K562 (cell line): Measurements from ENCODE around the gene GPR142. TPM values are rescaled to one million over a fixed set of nuclear protein-coding genes. Genes with fewer than 3 reads are reported as not detected.
A peak's percentile ranks its signal among the peaks of the same experiment; 100 is the strongest.

ENCODE experiments used
- CCAR2 ChIP-seq: fragments of 200-400 bp; formaldehyde crosslinking; IDR thresholded peaks from 2 replicates; pipeline ENCODE4 v1.6.1; 2017; ENCODE audit warnings: mild to moderate bottlenecking, low read depth, low read length
- CEBPB ChIP-seq: fragments of 450-650 bp; IDR thresholded peaks from 2 replicates; pipeline ENCODE4 v1.6.1; 2016; ENCODE audit warnings: missing genetic modification characterization, missing compliant biosample characterization
- CUX1 ChIP-seq: fragments of 200-800 bp; sonication (Bioruptor generic); IDR thresholded peaks from 2 replicates; pipeline ENCODE4 v1.6.1; 2016; ENCODE audit warnings: missing genetic modification characterization, missing compliant biosample characterization
- DLX4 ChIP-seq: fragments of 250-450 bp; sonication (Bioruptor Pico); IDR thresholded peaks from 2 replicates; pipeline ENCODE4 v1.6.1; 2021; ENCODE audit warnings: mild to moderate bottlenecking
- HIVEP1 ChIP-seq: fragments of 250-450 bp; sonication (Bioruptor Pico); IDR thresholded peaks from 2 replicates; pipeline ENCODE4 v1.4.0; 2020; ENCODE audit warnings: mild to moderate bottlenecking
- MECOM ChIP-seq: fragments of 250-450 bp; sonication (Bioruptor Pico); IDR thresholded peaks from 2 replicates; pipeline ENCODE4 v1.8.0; 2022; ENCODE audit warnings: inconsistent platforms
- NR2C2 ChIP-seq, 2 experiments: fragments of 200-800 bp in 1 of 2; sonication (Bioruptor generic) in 1 of 2; sonication (generic) in 1 of 2; formaldehyde crosslinking in 1 of 2; IDR thresholded peaks; 2 replicates each; pipeline versions ENCODE4 v1.6.1 to v1.8.0; 2016 to 2022; ENCODE audit warnings: mild to moderate bottlenecking in 1 of 2, missing compliant biosample characterization in 1 of 2, missing genetic modification characterization in 1 of 2, missing genetic modification reagents in 1 of 2
- PRDM10 ChIP-seq: fragments of 450-650 bp; IDR thresholded peaks from 2 replicates; pipeline ENCODE4 v1.6.1; 2018; ENCODE audit not compliant: partially characterized antibody
- SNAPC5 ChIP-seq: fragments of 250-450 bp; sonication (Bioruptor Pico); IDR thresholded peaks from 2 replicates; pipeline ENCODE4 v1.8.0; 2021; ENCODE audit warnings: moderate library complexity, mild to moderate bottlenecking, inconsistent platforms
- TFAP4 ChIP-seq: sonication (generic); formaldehyde crosslinking; IDR thresholded peaks from 2 replicates; pipeline ENCODE4 v1.8.0; 2022; ENCODE audit warnings: missing genetic modification reagents, mild to moderate bottlenecking, moderate library complexity, borderline replicate concordance
- XRCC4 ChIP-seq: IDR thresholded peaks from one replicate; pipeline ENCODE4 v1.6.1; 2011; ENCODE audit not compliant: insufficient read depth, insufficient read length; ENCODE audit errors: extremely low read depth
- ZBTB7A ChIP-seq: IDR thresholded peaks from 2 replicates; pipeline ENCODE4 v1.6.1; 2011; ENCODE audit warnings: low read depth, mild to moderate bottlenecking, low read length, moderate library complexity, borderline replicate concordance; ENCODE audit not compliant: control insufficient read depth
- ZNF263 ChIP-seq: sonication (generic); formaldehyde crosslinking; IDR thresholded peaks from 2 replicates; pipeline ENCODE4 v1.8.0; 2022; ENCODE audit warnings: mild to moderate bottlenecking, missing genetic modification reagents, borderline replicate concordance
- ZNF316 ChIP-seq: fragments of 450-650 bp; IDR thresholded peaks from 2 replicates; pipeline ENCODE4 v1.6.1; 2016
- polyA plus RNA-seq, 8 experiments: library from polyadenylated mRNA; depleted of rRNA in 4 of 8; stranded (reverse) in 5 of 8; unstranded in 3 of 8; fragments of >200 nt; fragmentation: Nextera tagmentation in 2 of 8; fragmentation: Illumina TruSeq in 1 of 8; extraction: Ambion mirVana in 2 of 8; extraction: Trizol in 1 of 8; gene quantifications; 2 replicates each; pipeline versions ENCODE4 v1.2.1 to v1.2.3, GENCODE V29; 2011 to 2014; ENCODE audit warnings: inconsistent platforms in 1 of 8, missing spikeins in 1 of 8
- total RNA-seq, 7 experiments: library from RNA; depleted of rRNA in 6 of 7; stranded (reverse); fragments of >200 nt in 6 of 7; fragmentation: Illumina TruSeq in 2 of 7; extraction: Trizol in 2 of 7; gene quantifications; 2 replicates each; pipeline versions ENCODE4 v1.2.1 to v1.2.3, GENCODE V29; 2011 to 2021; ENCODE audit warnings: low replicate concordance in 1 of 7

GPR142 gene
- total and polyA plus RNA-seq, 9 of the 15 experiments (the other 6 are each of a cell fraction or from before 2014, with no cell fraction given), result not detected

- peak; percentile 61; the same call in 1 of the 2 replicates for TF ChIP-seq TFAP4
- TF ChIP-seq ZNF316, result no peak
- TF ChIP-seq CEBPB (tag), result no peak
- no peak for TF ChIP-seq SNAPC5 (CRISPR knock-in tag)
- TF ChIP-seq NR2C2 (CRISPR knock-in tag; IDR thresholded peaks at IDR 0.05), result no peak
- peak; percentile 19; the same call in 1 of the 2 replicates for TF ChIP-seq NR2C2 (tag; IDR thresholded peaks at IDR 0.05)
- no peak for TF ChIP-seq CUX1
- no peak for TF ChIP-seq XRCC4
- no peak for TF ChIP-seq DLX4 (CRISPR knock-in tag)
- TF ChIP-seq CCAR2, result no peak
- TF ChIP-seq HIVEP1 (CRISPR knock-in tag), result no peak
- TF ChIP-seq ZBTB7A, result 0 out of 2 replicates have a peak, but pooled peaks have one; percentile 9
- no peak for TF ChIP-seq PRDM10
- TF ChIP-seq MECOM (CRISPR knock-in tag), result no peak
- peak; percentile 20; the same call in 1 of the 2 replicates for TF ChIP-seq ZNF263 (CRISPR knock-in tag)
Observed at GRCh38 chr17:74379495-74380085, 12.3 kb downstream of the GPR142 start (continued).
